GM23338 (cell line): Measurements from ENCODE around the gene MROH7. TPM values are rescaled to one million over a fixed set of nuclear protein-coding genes. Genes with fewer than 3 reads are reported as not detected.

Experiments
- ATAC-seq: fragments of 200-7000 bp; cut with Tn5 transposase; 3 replicates; pipeline ENCODE4 v1.9.1; 2020
- DNase-seq: peaks from one replicate; pipeline ENCODE4 v3.0.0-alpha.2; 2015; ENCODE audit warnings: low spot score
- H2AFZ ChIP-seq: fragments of 200-600 bp; sonication (generic); 2 replicates; pipeline ENCODE4 v1.8.0; 2016; ENCODE audit warnings: antibody characterized with exemption, mild to moderate bottlenecking, moderate library complexity
- H3F3A ChIP-seq: fragments of 200-600 bp; sonication (generic); replicated peaks from 2 replicates; pipeline ENCODE4 v1.8.0; 2017; ENCODE audit warnings: antibody characterized with exemption, mixed run types, low read depth
- H3K27ac ChIP-seq: fragments of 200-600 bp; sonication (generic); 2 replicates; pipeline ENCODE4 v1.6.1; 2016; ENCODE audit warnings: low read depth
- H3K27me3 ChIP-seq: fragments of 200-600 bp; sonication (generic); 2 replicates; pipeline ENCODE4 v1.8.0; 2016; ENCODE audit warnings: mild to moderate bottlenecking, mixed run types, moderate library complexity; ENCODE audit not compliant: insufficient read depth
- H3K36me3 ChIP-seq: fragments of 200-600 bp; sonication (generic); 2 replicates; pipeline ENCODE4 v1.8.0; 2016; ENCODE audit warnings: mild to moderate bottlenecking; ENCODE audit not compliant: insufficient read depth
- H3K4me1 ChIP-seq: fragments of 200-600 bp; sonication (generic); 2 replicates; pipeline ENCODE4 v1.8.0; 2016; ENCODE audit warnings: mild to moderate bottlenecking, moderate library complexity; ENCODE audit not compliant: insufficient read depth
- H3K4me2 ChIP-seq: fragments of 200-600 bp; sonication (generic); 2 replicates; pipeline ENCODE4 v1.7.1; 2017; ENCODE audit warnings: mixed run types
- H3K4me3 ChIP-seq: fragments of 200-600 bp; sonication (generic); 2 replicates; pipeline ENCODE4 v1.6.1; 2016; ENCODE audit warnings: mixed run types
- H3K79me2 ChIP-seq: fragments of 200-600 bp; sonication (generic); replicated peaks from 2 replicates; pipeline ENCODE4 v1.8.0; 2017; ENCODE audit warnings: mild to moderate bottlenecking; ENCODE audit not compliant: insufficient read depth
- H3K9me2 ChIP-seq: fragments of 200-600 bp; sonication (generic); 2 replicates; pipeline ENCODE4 v1.8.0; 2017; ENCODE audit not compliant: insufficient read depth
- H4K20me1 ChIP-seq: fragments of 200-600 bp; sonication (generic); replicated peaks from 2 replicates; pipeline ENCODE4 v1.8.0; 2017; ENCODE audit warnings: mild to moderate bottlenecking; ENCODE audit not compliant: insufficient read depth
- H3K27ac Mint-ChIP-seq: 2 replicates; pipeline ENCODE4 v1.8.0; 2020; ENCODE audit warnings: inconsistent platforms, mild to moderate bottlenecking, moderate library complexity, mixed read lengths
- H3K27me3 Mint-ChIP-seq: 3 replicates; pipeline ENCODE4 v1.8.0; 2022; ENCODE audit warnings: low read depth, mild to moderate bottlenecking, moderate library complexity, mixed read lengths, inconsistent platforms; ENCODE audit not compliant: insufficient read depth, poor library complexity
- H3K36me3 Mint-ChIP-seq: 3 replicates; pipeline ENCODE4 v1.8.0; 2021; ENCODE audit warnings: low read depth, mild to moderate bottlenecking, inconsistent platforms, moderate library complexity, mixed read lengths
- H3K4me1 Mint-ChIP-seq: 3 replicates; pipeline ENCODE4 v1.8.0; 2020; ENCODE audit warnings: mild to moderate bottlenecking, inconsistent platforms, mixed read lengths
- H3K4me3 Mint-ChIP-seq: 3 replicates; pipeline ENCODE4 v1.8.0; 2021; ENCODE audit warnings: moderate library complexity, mild to moderate bottlenecking, inconsistent platforms, mixed read lengths
- H3K9me3 Mint-ChIP-seq: 3 replicates; pipeline ENCODE4 v1.8.0; 2020; ENCODE audit warnings: moderate library complexity, mild to moderate bottlenecking, inconsistent platforms, mixed read lengths
- CREB1 ChIP-seq: fragments of 250-450 bp; sonication (Bioruptor Pico); IDR thresholded peaks from 2 replicates; pipeline ENCODE4 v1.5.0; 2020; ENCODE audit warnings: low read depth, mild to moderate bottlenecking, moderate library complexity
- EZH2 ChIP-seq: fragments of 200-600 bp; sonication (generic); IDR thresholded peaks from one replicate; pipeline ENCODE4 v1.8.0; 2017; ENCODE audit warnings: antibody characterized with exemption, mild to moderate bottlenecking, low read depth; ENCODE audit not compliant: unreplicated experiment
- EZH2phosphoT487 ChIP-seq: fragments of 200-600 bp; sonication (generic); IDR thresholded peaks from one replicate; pipeline ENCODE4 v1.8.1; 2018; ENCODE audit warnings: antibody characterized with exemption; ENCODE audit not compliant: unreplicated experiment
- JUNB ChIP-seq: IDR thresholded peaks from one replicate; pipeline ENCODE4 v1.6.1; 2016; ENCODE audit warnings: antibody characterized with exemption; ENCODE audit not compliant: unreplicated experiment
- NANOG ChIP-seq: IDR thresholded peaks from 2 replicates; pipeline ENCODE4 v1.6.1; 2016; ENCODE audit warnings: antibody characterized with exemption, borderline replicate concordance
- POLR2AphosphoS5 ChIP-seq: IDR thresholded peaks from 2 replicates; pipeline ENCODE4 v1.6.1; 2016; ENCODE audit warnings: antibody characterized with exemption, low read depth
- STAT1 ChIP-seq: IDR thresholded peaks from one replicate; pipeline ENCODE4 v1.6.1; 2016; ENCODE audit warnings: antibody characterized with exemption; ENCODE audit not compliant: unreplicated experiment
- ZNF114 ChIP-seq: fragments of 250-450 bp; sonication (Bioruptor Pico); IDR thresholded peaks from 2 replicates; pipeline ENCODE4 v1.5.0; 2020; ENCODE audit warnings: mild to moderate bottlenecking, moderate library complexity
- ZNF331 ChIP-seq: fragments of 250-450 bp; sonication (Bioruptor Pico); IDR thresholded peaks from 2 replicates; pipeline ENCODE4 v1.5.0; 2020; ENCODE audit warnings: low read depth, mild to moderate bottlenecking, moderate library complexity
- polyA plus RNA-seq: library from polyadenylated mRNA; unstranded; fragments of >200 nt; fragmentation: Nextera tagmentation; extraction: Ambion mirVana; gene quantifications from 2 replicates; pipeline ENCODE4 v1.2.1, GENCODE V29; 2016
- total RNA-seq: library from RNA; depleted of rRNA; stranded (reverse); fragments of >200 nt; shearing (Covaris generic); gene quantifications from 2 replicates; pipeline ENCODE4 v1.2.3, GENCODE V29; 2014
- TF ChIP-seq, protein P1 (sequence below): IDR thresholded peaks from one replicate; pipeline ENCODE4 v1.6.1; 2018; ENCODE audit warnings: antibody characterized with exemption; ENCODE audit not compliant: unreplicated experiment
- TF ChIP-seq, protein P2 (sequence below), 2 experiments: fragments of 200-600 bp in 1 of 2; sonication (generic) in 1 of 2; conservative IDR thresholded peaks; 2 replicates each; pipeline versions ENCODE4 v1.5.1 to v1.6.1; 2016 to 2017; ENCODE audit warnings: antibody characterized with exemption in 2 of 2, low read depth in 2 of 2, mild to moderate bottlenecking in 2 of 2, moderate library complexity in 1 of 2
- TF ChIP-seq, protein P3 (sequence below): fragments of 250-450 bp; sonication (Bioruptor Pico); IDR thresholded peaks from 2 replicates; pipeline ENCODE4 v1.5.0; 2020; ENCODE audit warnings: mild to moderate bottlenecking, moderate library complexity
- TF ChIP-seq, protein P4 (sequence below): IDR thresholded peaks from 2 replicates; pipeline ENCODE4 v1.6.1; 2016; ENCODE audit warnings: antibody characterized with exemption

MROH7 gene
- total and polyA plus RNA-seq, 2 experiments from 2014 or later, result 0.17 TPM; not detected in 1

DNA sequence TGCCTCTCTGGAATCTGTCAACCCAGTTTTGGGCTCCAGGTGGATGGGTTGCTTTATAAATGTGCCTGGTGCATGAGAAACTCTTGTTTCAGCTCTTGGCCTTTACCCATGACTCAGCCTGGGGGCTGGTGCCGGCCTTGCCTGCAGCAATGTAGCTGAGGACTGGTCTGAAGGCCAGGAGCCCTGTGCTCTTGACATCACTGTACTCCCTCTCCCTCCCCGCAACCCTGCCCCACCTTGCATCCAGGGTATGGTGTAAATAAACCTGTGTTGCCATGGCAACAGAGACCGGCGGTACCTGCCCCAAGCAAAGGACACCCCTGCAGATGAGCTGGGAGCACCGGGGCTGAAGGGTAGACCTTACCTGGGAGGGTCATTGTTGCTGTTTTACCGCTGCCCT, 31.5 kb upstream of the MROH7 start:
- Histone ChIP-seq H3K27ac (no peak overlapping the region), H3K4me1 (peaks cover 4% of the 10 kb centered on the region; the same call in 1 of the 2 replicates), H3K36me3 (no peaks in the 10 kb centered on the region), H2AFZ (no peak overlapping the region), H3K4me3 (no peak overlapping the region), H3K9me2 (no peaks in the 10 kb centered on the region), H3K79me2 (no peaks in the 10 kb centered on the region), H3F3A (no peaks in the 10 kb centered on the region), H4K20me1 (no peaks in the 10 kb centered on the region), H3K27me3 (no peaks in the 10 kb centered on the region), H3K4me2 (no peak overlapping the region)
- peaks cover 34% of the 10 kb centered on the region for H3K4me1 Mint-ChIP-seq
- H3K4me3 Mint-ChIP-seq, result no peak overlapping the region
- H3K9me3 Mint-ChIP-seq, result no peaks in the 10 kb centered on the region
- DNase-seq (peak; percentile 80), ATAC-seq (peak; percentile 62)
- no peak for TF ChIP-seq STAT1
- TF ChIP-seq EZH2phosphoT487, result no peak
- no peak for TF ChIP-seq POLR2AphosphoS5
- no peak for TF ChIP-seq EZH2
- no peak for TF ChIP-seq ZNF331 (CRISPR knock-in tag)
- TF ChIP-seq, protein P1, sequence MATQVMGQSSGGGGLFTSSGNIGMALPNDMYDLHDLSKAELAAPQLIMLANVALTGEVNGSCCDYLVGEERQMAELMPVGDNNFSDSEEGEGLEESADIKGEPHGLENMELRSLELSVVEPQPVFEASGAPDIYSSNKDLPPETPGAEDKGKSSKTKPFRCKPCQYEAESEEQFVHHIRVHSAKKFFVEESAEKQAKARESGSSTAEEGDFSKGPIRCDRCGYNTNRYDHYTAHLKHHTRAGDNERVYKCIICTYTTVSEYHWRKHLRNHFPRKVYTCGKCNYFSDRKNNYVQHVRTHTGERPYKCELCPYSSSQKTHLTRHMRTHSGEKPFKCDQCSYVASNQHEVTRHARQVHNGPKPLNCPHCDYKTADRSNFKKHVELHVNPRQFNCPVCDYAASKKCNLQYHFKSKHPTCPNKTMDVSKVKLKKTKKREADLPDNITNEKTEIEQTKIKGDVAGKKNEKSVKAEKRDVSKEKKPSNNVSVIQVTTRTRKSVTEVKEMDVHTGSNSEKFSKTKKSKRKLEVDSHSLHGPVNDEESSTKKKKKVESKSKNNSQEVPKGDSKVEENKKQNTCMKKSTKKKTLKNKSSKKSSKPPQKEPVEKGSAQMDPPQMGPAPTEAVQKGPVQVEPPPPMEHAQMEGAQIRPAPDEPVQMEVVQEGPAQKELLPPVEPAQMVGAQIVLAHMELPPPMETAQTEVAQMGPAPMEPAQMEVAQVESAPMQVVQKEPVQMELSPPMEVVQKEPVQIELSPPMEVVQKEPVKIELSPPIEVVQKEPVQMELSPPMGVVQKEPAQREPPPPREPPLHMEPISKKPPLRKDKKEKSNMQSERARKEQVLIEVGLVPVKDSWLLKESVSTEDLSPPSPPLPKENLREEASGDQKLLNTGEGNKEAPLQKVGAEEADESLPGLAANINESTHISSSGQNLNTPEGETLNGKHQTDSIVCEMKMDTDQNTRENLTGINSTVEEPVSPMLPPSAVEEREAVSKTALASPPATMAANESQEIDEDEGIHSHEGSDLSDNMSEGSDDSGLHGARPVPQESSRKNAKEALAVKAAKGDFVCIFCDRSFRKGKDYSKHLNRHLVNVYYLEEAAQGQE, result no peak
- TF ChIP-seq, protein P2, sequence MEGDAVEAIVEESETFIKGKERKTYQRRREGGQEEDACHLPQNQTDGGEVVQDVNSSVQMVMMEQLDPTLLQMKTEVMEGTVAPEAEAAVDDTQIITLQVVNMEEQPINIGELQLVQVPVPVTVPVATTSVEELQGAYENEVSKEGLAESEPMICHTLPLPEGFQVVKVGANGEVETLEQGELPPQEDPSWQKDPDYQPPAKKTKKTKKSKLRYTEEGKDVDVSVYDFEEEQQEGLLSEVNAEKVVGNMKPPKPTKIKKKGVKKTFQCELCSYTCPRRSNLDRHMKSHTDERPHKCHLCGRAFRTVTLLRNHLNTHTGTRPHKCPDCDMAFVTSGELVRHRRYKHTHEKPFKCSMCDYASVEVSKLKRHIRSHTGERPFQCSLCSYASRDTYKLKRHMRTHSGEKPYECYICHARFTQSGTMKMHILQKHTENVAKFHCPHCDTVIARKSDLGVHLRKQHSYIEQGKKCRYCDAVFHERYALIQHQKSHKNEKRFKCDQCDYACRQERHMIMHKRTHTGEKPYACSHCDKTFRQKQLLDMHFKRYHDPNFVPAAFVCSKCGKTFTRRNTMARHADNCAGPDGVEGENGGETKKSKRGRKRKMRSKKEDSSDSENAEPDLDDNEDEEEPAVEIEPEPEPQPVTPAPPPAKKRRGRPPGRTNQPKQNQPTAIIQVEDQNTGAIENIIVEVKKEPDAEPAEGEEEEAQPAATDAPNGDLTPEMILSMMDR (conservative IDR thresholded peaks at IDR 0.05; ENCODE audit: low read depth in 2 of 2), result no peak
- TF ChIP-seq JUNB, result no peak
- TF ChIP-seq, protein P3, sequence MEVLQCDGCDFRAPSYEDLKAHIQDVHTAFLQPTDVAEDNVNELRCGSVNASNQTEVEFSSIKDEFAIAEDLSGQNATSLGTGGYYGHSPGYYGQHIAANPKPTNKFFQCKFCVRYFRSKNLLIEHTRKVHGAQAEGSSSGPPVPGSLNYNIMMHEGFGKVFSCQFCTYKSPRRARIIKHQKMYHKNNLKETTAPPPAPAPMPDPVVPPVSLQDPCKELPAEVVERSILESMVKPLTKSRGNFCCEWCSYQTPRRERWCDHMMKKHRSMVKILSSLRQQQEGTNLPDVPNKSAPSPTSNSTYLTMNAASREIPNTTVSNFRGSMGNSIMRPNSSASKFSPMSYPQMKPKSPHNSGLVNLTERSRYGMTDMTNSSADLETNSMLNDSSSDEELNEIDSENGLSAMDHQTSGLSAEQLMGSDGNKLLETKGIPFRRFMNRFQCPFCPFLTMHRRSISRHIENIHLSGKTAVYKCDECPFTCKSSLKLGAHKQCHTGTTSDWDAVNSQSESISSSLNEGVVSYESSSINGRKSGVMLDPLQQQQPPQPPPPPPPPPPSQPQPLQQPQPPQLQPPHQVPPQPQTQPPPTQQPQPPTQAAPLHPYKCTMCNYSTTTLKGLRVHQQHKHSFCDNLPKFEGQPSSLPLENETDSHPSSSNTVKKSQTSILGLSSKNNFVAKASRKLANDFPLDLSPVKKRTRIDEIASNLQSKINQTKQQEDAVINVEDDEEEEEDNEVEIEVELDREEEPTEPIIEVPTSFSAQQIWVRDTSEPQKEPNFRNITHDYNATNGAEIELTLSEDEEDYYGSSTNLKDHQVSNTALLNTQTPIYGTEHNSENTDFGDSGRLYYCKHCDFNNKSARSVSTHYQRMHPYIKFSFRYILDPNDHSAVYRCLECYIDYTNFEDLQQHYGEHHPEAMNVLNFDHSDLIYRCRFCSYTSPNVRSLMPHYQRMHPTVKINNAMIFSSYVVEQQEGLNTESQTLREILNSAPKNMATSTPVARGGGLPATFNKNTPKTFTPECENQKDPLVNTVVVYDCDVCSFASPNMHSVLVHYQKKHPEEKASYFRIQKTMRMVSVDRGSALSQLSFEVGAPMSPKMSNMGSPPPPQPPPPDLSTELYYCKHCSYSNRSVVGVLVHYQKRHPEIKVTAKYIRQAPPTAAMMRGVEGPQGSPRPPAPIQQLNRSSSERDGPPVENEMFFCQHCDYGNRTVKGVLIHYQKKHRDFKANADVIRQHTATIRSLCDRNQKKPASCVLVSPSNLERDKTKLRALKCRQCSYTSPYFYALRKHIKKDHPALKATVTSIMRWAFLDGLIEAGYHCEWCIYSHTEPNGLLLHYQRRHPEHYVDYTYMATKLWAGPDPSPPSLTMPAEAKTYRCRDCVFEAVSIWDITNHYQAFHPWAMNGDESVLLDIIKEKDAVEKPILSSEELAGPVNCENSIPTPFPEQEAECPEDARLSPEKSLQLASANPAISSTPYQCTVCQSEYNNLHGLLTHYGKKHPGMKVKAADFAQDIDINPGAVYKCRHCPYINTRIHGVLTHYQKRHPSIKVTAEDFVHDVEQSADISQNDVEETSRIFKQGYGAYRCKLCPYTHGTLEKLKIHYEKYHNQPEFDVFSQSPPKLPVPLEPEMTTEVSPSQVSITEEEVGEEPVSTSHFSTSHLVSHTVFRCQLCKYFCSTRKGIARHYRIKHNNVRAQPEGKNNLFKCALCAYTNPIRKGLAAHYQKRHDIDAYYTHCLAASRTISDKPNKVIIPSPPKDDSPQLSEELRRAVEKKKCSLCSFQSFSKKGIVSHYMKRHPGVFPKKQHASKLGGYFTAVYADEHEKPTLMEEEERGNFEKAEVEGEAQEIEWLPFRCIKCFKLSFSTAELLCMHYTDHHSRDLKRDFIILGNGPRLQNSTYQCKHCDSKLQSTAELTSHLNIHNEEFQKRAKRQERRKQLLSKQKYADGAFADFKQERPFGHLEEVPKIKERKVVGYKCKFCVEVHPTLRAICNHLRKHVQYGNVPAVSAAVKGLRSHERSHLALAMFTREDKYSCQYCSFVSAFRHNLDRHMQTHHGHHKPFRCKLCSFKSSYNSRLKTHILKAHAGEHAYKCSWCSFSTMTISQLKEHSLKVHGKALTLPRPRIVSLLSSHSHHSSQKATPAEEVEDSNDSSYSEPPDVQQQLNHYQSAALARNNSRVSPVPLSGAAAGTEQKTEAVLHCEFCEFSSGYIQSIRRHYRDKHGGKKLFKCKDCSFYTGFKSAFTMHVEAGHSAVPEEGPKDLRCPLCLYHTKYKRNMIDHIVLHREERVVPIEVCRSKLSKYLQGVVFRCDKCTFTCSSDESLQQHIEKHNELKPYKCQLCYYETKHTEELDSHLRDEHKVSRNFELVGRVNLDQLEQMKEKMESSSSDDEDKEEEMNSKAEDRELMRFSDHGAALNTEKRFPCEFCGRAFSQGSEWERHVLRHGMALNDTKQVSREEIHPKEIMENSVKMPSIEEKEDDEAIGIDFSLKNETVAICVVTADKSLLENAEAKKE, result no peak
- TF ChIP-seq, protein P4, sequence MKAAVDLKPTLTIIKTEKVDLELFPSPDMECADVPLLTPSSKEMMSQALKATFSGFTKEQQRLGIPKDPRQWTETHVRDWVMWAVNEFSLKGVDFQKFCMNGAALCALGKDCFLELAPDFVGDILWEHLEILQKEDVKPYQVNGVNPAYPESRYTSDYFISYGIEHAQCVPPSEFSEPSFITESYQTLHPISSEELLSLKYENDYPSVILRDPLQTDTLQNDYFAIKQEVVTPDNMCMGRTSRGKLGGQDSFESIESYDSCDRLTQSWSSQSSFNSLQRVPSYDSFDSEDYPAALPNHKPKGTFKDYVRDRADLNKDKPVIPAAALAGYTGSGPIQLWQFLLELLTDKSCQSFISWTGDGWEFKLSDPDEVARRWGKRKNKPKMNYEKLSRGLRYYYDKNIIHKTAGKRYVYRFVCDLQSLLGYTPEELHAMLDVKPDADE, result no peak
- TF ChIP-seq NANOG, result no peak
- TF ChIP-seq ZNF114 (CRISPR knock-in tag), result no peak
- TF ChIP-seq CREB1 (CRISPR knock-in tag), result no peak
- H3K27ac Mint-ChIP-seq, result peak overlapping the region; percentile 59; the same call in 1 of the 2 replicates
- peaks cover 18% of the 10 kb centered on the region for H3K27me3 Mint-ChIP-seq
- no peaks in the 10 kb centered on the region for H3K36me3 Mint-ChIP-seq
